ENCODE measurements around the gene UNC13B. TPM values are rescaled to one million over a fixed set of nuclear protein-coding genes. Genes with fewer than 3 reads are reported as not detected.
A peak's percentile ranks its signal among the peaks of the same experiment; 100 is the strongest.

The UNC13B gene
- total RNA-seq, 1 donor: 25.3 TPM

DNA sequence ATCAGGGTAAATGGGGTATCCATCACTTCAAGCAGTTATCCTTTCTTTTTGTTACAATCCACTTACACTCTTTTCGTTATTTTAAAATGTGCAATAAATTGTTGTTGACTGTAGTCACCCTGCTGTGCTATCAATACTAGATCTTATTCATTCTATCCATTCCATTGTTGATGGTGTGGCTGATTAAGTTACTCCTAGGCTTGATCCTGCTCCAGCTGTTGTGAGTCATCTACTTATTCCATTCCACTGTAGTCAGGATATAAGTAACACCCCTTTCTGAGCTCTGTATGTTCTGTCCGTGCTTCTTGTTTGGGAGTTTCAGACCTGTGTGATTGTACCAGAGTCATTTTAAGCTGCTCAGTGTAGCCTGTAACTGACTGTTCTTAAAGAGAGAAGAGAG, 205.6 kb downstream of the UNC13B start:
- Histone ChIP-seq H4K20me1 (ENCODE audit: insufficient read depth, low read length) (no peaks in the 10 kb centered on the region), H3K4me2 (ENCODE audit: insufficient read depth, low read length) (peak overlapping the region; percentile 55), H3K9me3 (ENCODE audit: low read depth, low read length) (no peaks in the 10 kb centered on the region), H3K27me3 (ENCODE audit: insufficient read depth, low read length) (no peaks in the 10 kb centered on the region), H3K79me2 (ENCODE audit: insufficient read depth, low read length) (no peaks in the 10 kb centered on the region), H2AFZ (ENCODE audit: low read length) (no peak overlapping the region), H3K27ac (ENCODE audit: low read depth, low read length) (peak overlapping the region; percentile 51), H3K4me3 (ENCODE audit: insufficient read depth, low read length) (no peak overlapping the region), H3K4me1 (ENCODE audit: insufficient read depth, low read length) (peaks cover 22% of the 10 kb centered on the region), H3K36me3 (ENCODE audit: insufficient read depth, low read length) (no peaks in the 10 kb centered on the region)
- DNase-seq (ENCODE audit: insufficient read length, low spot score, missing footprints): peak; percentile 88
- TF ChIP-seq, protein P1, sequence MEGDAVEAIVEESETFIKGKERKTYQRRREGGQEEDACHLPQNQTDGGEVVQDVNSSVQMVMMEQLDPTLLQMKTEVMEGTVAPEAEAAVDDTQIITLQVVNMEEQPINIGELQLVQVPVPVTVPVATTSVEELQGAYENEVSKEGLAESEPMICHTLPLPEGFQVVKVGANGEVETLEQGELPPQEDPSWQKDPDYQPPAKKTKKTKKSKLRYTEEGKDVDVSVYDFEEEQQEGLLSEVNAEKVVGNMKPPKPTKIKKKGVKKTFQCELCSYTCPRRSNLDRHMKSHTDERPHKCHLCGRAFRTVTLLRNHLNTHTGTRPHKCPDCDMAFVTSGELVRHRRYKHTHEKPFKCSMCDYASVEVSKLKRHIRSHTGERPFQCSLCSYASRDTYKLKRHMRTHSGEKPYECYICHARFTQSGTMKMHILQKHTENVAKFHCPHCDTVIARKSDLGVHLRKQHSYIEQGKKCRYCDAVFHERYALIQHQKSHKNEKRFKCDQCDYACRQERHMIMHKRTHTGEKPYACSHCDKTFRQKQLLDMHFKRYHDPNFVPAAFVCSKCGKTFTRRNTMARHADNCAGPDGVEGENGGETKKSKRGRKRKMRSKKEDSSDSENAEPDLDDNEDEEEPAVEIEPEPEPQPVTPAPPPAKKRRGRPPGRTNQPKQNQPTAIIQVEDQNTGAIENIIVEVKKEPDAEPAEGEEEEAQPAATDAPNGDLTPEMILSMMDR (IDR thresholded peaks at IDR 0.05; ENCODE audit: extremely low read depth, low read depth, low read length): no peak

DNA sequence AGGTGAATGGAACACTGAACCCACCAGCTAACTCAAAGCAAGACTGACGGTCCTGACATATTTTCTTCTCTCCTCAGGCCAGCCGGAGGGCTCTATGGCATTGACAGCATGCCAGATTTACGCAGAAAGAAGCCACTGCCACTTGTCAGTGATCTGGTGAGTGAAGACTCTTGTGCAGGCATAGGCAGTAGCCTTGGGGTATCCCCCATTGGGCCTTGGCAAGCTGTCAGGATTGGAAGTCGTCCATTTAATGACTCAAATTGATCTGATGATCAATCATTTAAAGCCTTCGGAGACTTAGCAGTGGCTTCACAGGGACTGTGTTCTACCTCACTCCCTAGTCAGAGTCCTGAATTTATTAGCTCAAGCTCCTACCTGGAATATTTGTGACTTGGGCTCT, 208.4 kb downstream of the UNC13B start:
- no peak overlapping the region for H3K27ac ChIP-seq (ENCODE audit: low read depth, low read length)
- no peaks in the 10 kb centered on the region for H4K20me1 ChIP-seq (ENCODE audit: insufficient read depth, low read length)
- H3K4me3 ChIP-seq (ENCODE audit: insufficient read depth, low read length): no peak overlapping the region
- no peaks in the 10 kb centered on the region for H3K79me2 ChIP-seq (ENCODE audit: insufficient read depth, low read length)
- H3K4me2 ChIP-seq (ENCODE audit: insufficient read depth, low read length): no peak overlapping the region
- no peak for DNase-seq (ENCODE audit: insufficient read length, low spot score, missing footprints)
- H2AFZ ChIP-seq (ENCODE audit: low read length): no peak overlapping the region
- no peaks in the 10 kb centered on the region for H3K27me3 ChIP-seq (ENCODE audit: insufficient read depth, low read length)
- TF ChIP-seq, protein P1 (IDR thresholded peaks at IDR 0.05; ENCODE audit: extremely low read depth, low read depth, low read length): no peak
- H3K4me1 ChIP-seq (ENCODE audit: insufficient read depth, low read length): peaks cover 22% of the 10 kb centered on the region
- H3K9me3 ChIP-seq (ENCODE audit: low read depth, low read length): no peaks in the 10 kb centered on the region
- peaks cover 2% of the 10 kb centered on the region for H3K36me3 ChIP-seq (ENCODE audit: insufficient read depth, low read length)

DNA sequence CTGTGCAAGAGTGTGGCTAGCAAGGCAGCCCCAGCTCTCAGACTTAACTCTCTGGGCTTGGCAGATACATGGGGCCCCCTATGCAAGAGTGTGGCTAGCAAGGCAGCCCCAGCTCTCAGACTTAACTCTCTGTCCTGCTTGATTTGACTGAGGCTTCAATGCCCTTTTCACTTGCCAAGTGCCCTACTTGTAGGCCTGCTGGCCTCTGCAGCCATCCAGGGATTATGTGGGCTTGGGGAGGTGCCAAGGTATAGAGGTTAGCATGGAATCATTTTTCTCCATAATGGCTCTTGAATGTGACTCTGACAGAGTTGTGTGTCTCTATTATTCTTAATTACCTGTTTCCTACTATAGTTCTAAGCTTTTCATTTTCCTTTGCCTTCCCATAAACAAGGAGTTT, 212.6 kb downstream of the UNC13B start:
- Histone ChIP-seq H3K4me2 (ENCODE audit: insufficient read depth, low read length) (no peak overlapping the region), H4K20me1 (ENCODE audit: insufficient read depth, low read length) (no peaks in the 10 kb centered on the region), H3K27ac (ENCODE audit: low read depth, low read length) (no peak overlapping the region), H3K4me1 (ENCODE audit: insufficient read depth, low read length) (no peaks in the 10 kb centered on the region), H3K4me3 (ENCODE audit: insufficient read depth, low read length) (no peak overlapping the region), H3K36me3 (ENCODE audit: insufficient read depth, low read length) (peaks cover 4% of the 10 kb centered on the region), H3K9me3 (ENCODE audit: low read depth, low read length) (no peaks in the 10 kb centered on the region), H3K27me3 (ENCODE audit: insufficient read depth, low read length) (no peaks in the 10 kb centered on the region), H3K79me2 (ENCODE audit: insufficient read depth, low read length) (no peaks in the 10 kb centered on the region), H2AFZ (ENCODE audit: low read length) (no peak overlapping the region)
- TF ChIP-seq, protein P1 (IDR thresholded peaks at IDR 0.05; ENCODE audit: extremely low read depth, low read depth, low read length): no peak
- DNase-seq (ENCODE audit: insufficient read length, low spot score, missing footprints): no peak

DNA sequence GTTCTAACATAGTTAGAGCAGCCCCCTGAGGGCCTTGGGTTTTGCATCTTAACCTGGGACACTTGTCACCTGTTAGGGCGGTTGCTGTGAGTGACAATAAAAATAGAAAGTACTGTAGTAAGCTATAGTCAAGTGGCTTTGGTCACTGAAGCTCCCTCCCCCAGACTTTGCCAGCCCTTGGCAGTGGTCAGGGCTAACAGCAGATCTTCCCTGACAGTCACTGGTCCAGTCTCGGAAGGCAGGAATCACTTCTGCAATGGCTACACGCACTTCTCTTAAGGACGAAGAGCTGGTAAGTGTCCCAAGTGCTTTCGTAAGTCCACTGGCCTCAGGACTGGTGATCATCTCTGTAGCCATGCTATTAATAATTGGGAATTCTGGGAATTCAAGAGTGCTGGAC, 213.1 kb downstream of the UNC13B start:
- Histone ChIP-seq H3K4me1 (ENCODE audit: insufficient read depth, low read length) (no peaks in the 10 kb centered on the region), H3K27me3 (ENCODE audit: insufficient read depth, low read length) (no peaks in the 10 kb centered on the region), H2AFZ (ENCODE audit: low read length) (no peak overlapping the region), H4K20me1 (ENCODE audit: insufficient read depth, low read length) (no peaks in the 10 kb centered on the region), H3K79me2 (ENCODE audit: insufficient read depth, low read length) (no peaks in the 10 kb centered on the region), H3K27ac (ENCODE audit: low read depth, low read length) (no peak overlapping the region), H3K4me2 (ENCODE audit: insufficient read depth, low read length) (no peak overlapping the region), H3K36me3 (ENCODE audit: insufficient read depth, low read length) (peaks cover 4% of the 10 kb centered on the region), H3K9me3 (ENCODE audit: low read depth, low read length) (no peaks in the 10 kb centered on the region), H3K4me3 (ENCODE audit: insufficient read depth, low read length) (no peak overlapping the region)
- TF ChIP-seq, protein P1 (IDR thresholded peaks at IDR 0.05; ENCODE audit: extremely low read depth, low read depth, low read length): no peak
- no peak for DNase-seq (ENCODE audit: insufficient read length, low spot score, missing footprints)
